Naive thymus-derived CD4-positive, alpha-beta T cell (primary cell): Measurements from ENCODE around the gene OR6J1. TPM values are rescaled to one million over a fixed set of nuclear protein-coding genes. Genes with fewer than 3 reads are reported as not detected.
A peak's percentile ranks its signal among the peaks of the same experiment; 100 is the strongest.

Source experiments
- ATAC-seq: fragments of 150-1000 bp; cut with Tn5 transposase; 2 replicates; pipeline ENCODE4 v1.10.0; 2021; ENCODE audit warnings: mild to moderate bottlenecking, moderate library complexity
- CTCF ChIA-PET: fragments of 350-600 bp; sonication (Branson Sonifier 250); formaldehyde crosslinking; loops from one replicate; lab custom pipeline; 2021; ENCODE audit warnings: antibody characterized with exemption; lab: Charles Lee
- POLR2A ChIA-PET: fragments of 350-600 bp; sonication (Branson Sonifier 250); formaldehyde crosslinking; loops from one replicate; lab custom pipeline; 2021; ENCODE audit warnings: antibody characterized with exemption, inconsistent platforms; lab: Charles Lee
- DNase-seq, 9 donors: peaks; one replicate each; pipeline versions ENCODE4 v3.0.0 to v3.0.0-alpha.2; 2020 to 2022; ENCODE audit warnings: mixed read lengths in 1 of 9
- H3K27ac ChIP-seq: one replicate; pipeline ENCODE4 v1.7.0; 2013; ENCODE audit warnings: mild to moderate bottlenecking, low read depth, low read length, moderate library complexity
- H3K27me3 ChIP-seq, 2 donors: one replicate each; pipeline ENCODE4 v1.7.0; 2013; ENCODE audit warnings: low read length in 2 of 2, mild to moderate bottlenecking in 2 of 2, moderate library complexity in 2 of 2; ENCODE audit not compliant: control insufficient read depth in 2 of 2, insufficient read depth in 2 of 2
- H3K36me3 ChIP-seq, 3 experiments: 1 replicate in 2 of 3; 2 replicates in 1 of 3; pipeline ENCODE4 v1.7.0; 2013; ENCODE audit warnings: low read length in 3 of 3, mild to moderate bottlenecking in 3 of 3, moderate library complexity in 1 of 3; ENCODE audit not compliant: insufficient read depth in 3 of 3, control insufficient read depth in 2 of 3
- H3K4me1 ChIP-seq, 2 donors: one replicate each; pipeline ENCODE4 v1.7.0; 2013; ENCODE audit warnings: low read length in 2 of 2, mild to moderate bottlenecking in 2 of 2, moderate library complexity in 1 of 2; ENCODE audit not compliant: control insufficient read depth in 2 of 2, insufficient read depth in 2 of 2
- H3K4me3 ChIP-seq: 2 replicates; pipeline ENCODE4 v1.7.0; 2013; ENCODE audit warnings: mild to moderate bottlenecking, low read length
- H3K9me3 ChIP-seq, 3 experiments: 1 replicate in 2 of 3; 2 replicates in 1 of 3; pipeline ENCODE4 v1.7.0; 2013; ENCODE audit warnings: low read length in 3 of 3; ENCODE audit not compliant: control insufficient read depth in 2 of 3
- H3K27ac Mint-ChIP-seq, 9 donors: one replicate each; pipeline ENCODE4 v1.8.0; 2020 to 2022; ENCODE audit warnings: mixed read lengths in 9 of 9, mild to moderate bottlenecking in 8 of 9, moderate library complexity in 5 of 9, inconsistent platforms in 2 of 9
- H3K27me3 Mint-ChIP-seq, 5 donors: one replicate each; pipeline ENCODE4 v1.8.0; 2021 to 2022; ENCODE audit warnings: mixed read lengths in 5 of 5, mild to moderate bottlenecking in 1 of 5
- H3K36me3 Mint-ChIP-seq, 5 donors: one replicate each; pipeline ENCODE4 v1.8.0; 2020 to 2022; ENCODE audit warnings: mixed read lengths in 5 of 5, mild to moderate bottlenecking in 3 of 5, inconsistent platforms in 1 of 5
- H3K4me1 Mint-ChIP-seq, 7 donors: one replicate each; pipeline ENCODE4 v1.8.0; 2020 to 2022; ENCODE audit warnings: mixed read lengths in 7 of 7, mild to moderate bottlenecking in 3 of 7, inconsistent platforms in 1 of 7
- H3K4me3 Mint-ChIP-seq, 10 donors: one replicate each; pipeline ENCODE4 v1.8.0; 2020 to 2022; ENCODE audit warnings: mild to moderate bottlenecking in 10 of 10, mixed read lengths in 10 of 10, moderate library complexity in 6 of 10, inconsistent platforms in 2 of 10
- H3K9me3 Mint-ChIP-seq, 11 donors: one replicate each; pipeline ENCODE4 v1.8.0; 2020 to 2022; ENCODE audit warnings: mixed read lengths in 11 of 11, mild to moderate bottlenecking in 4 of 11, inconsistent platforms in 1 of 11, moderate library complexity in 1 of 11
- intact Hi-C, 2 donors: fragments of 100-400 bp; cut with micrococcal nuclease; formaldehyde crosslinking; loops; one replicate each; pipeline ENCODE4 v1.15.1; 2023
- polyA plus RNA-seq, 2 donors: library from polyadenylated mRNA; unstranded; fragments of 300-500 nt; fragmentation: Illumina TruSeq; gene quantifications; one replicate each; pipeline ENCODE4 v1.2.3, GENCODE V29; 2021
- total RNA-seq, 6 experiments: library from RNA in 5 of 6; stranded (reverse) in 5 of 6; gene quantifications; 1 replicate in 5 of 6; 2 replicates in 1 of 6; pipeline ENCODE4 v1.2.3 and lab custom pipeline; 2021 to 2026

Gene OR6J1
- total and polyA plus RNA-seq, 7 experiments from 2014 or later = not detected

DNA sequence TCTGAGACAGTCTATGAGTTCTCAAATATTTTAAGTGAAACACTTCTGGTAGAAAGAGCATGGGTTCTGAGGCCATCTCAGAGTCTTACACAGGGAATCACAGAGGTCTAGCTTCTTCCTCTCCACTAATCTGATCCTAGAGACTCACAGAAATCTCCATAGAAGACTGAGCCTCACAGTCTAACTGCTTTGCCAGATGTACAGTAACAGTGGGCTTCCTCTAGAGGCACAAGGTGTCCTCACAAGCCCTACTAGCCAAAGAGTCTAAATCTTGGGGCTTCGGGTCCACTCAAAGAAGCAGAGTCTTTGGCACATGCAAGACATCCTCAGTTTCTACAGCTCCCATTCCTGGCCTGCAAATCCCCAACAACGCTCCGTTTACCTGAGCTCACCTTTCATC is 14.1 kb downstream of the OR6J1 start:
- ATAC-seq (no peak), DNase-seq (no peak)
- H3K27ac ChIP-seq = no peak overlapping the region
- intact Hi-C loops = no loop called here
- Mint-ChIP-seq H3K4me1 (no peaks in the 10 kb centered on the region), H3K4me3 (no peak overlapping the region), H3K36me3 (peaks cover 0 to 7% (median 0%) of the 10 kb centered on the region in 5 donors), H3K27ac (no peak overlapping the region), H3K9me3 (peaks cover 3 to 22% (median 8%) of the 10 kb centered on the region in 11 donors), H3K27me3 (peaks cover 0 to 29% (median 12%) of the 10 kb centered on the region in 5 donors)
- H3K27me3 ChIP-seq = no peaks in the 10 kb centered on the region
- H3K4me1 ChIP-seq = no peaks in the 10 kb centered on the region
- no peak overlapping the region for H3K4me3 ChIP-seq
- no peaks in the 10 kb centered on the region for H3K9me3 ChIP-seq
- POLR2A ChIA-PET = no interaction called here
- CTCF ChIA-PET = no interaction called here
- no peaks in the 10 kb centered on the region for H3K36me3 ChIP-seq

DNA sequence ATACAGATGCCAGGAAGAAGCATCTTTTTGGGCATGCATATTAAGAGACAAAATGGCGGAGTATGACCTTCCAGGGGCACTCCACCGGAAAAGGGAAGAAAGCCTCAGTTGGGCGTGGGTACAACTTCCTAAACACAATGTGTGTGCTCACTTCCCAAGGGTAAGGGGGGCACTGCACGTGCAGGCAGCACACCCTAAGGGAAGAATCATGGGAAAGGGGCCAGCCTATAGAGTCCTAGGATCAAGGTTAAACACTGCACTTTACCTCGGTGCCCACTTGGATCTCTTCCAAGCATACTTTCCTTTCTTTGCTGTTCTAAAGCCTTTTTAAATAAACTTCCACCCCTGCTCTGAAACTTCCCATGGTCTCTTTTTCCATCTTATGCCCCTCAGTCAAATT is 14.8 kb downstream of the OR6J1 start:
- no peak overlapping the region for H3K27ac Mint-ChIP-seq
- ATAC-seq (no peak), DNase-seq (no peak)
- intact Hi-C loops = no loop called here
- no peaks in the 10 kb centered on the region for H3K4me1 Mint-ChIP-seq
- no peaks in the 10 kb centered on the region for H3K4me1 ChIP-seq
- H3K9me3 ChIP-seq = no peaks in the 10 kb centered on the region
- H3K27me3 Mint-ChIP-seq = peaks cover 0 to 29% (median 12%) of the 10 kb centered on the region in 5 donors
- no peak overlapping the region for H3K4me3 Mint-ChIP-seq
- no peaks in the 10 kb centered on the region for H3K36me3 ChIP-seq
- no peaks in the 10 kb centered on the region for H3K27me3 ChIP-seq
- H3K9me3 Mint-ChIP-seq = peaks cover 3 to 22% (median 8%) of the 10 kb centered on the region in 11 donors
- no peak overlapping the region for H3K4me3 ChIP-seq
- ChIA-PET POLR2A (no interaction called here), CTCF (no interaction called here)
- no peak overlapping the region for H3K27ac ChIP-seq
- peaks cover 0 to 7% (median 0%) of the 10 kb centered on the region in 5 donors for H3K36me3 Mint-ChIP-seq

DNA sequence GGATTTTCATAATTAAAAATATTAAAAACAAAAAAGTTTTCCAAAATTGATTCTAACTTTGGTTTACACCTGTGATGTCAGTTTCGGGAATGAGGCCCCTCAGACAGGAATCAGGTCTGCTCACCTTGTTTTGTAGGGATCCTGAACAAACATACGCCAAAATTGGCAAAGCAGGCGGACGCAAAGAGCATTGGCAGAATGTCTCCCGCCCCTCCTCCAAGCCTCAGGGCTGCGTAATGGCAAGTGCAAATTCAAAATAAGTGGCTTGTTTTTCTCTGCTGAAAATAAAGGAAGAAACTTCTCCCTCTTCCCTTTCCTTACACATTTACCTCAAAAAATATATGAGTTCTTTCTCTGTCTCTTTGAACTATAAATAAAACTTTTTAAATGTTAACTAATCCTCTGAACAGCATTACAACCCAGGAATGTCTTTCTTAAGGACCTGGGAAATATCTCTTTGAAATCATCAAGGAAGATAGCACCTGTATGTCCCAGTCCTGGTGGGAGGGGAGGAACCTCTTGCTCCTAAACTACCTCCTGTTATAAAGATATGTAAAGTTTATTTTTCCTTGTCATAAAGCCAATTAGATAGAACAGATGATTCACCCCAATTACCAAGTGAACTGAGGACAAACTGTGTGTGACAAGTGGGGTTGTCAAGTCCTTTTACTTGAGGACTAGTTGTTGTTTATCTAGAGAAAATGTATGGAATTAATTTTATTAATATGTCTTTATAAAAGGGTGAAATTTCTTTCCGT is 16.5 kb downstream of the OR6J1 start:
- POLR2A ChIA-PET = no interaction called here
- H3K4me3 Mint-ChIP-seq = no peak overlapping the region
- DNase-seq (no peak), ATAC-seq (no peak)
- H3K4me3 ChIP-seq = no peak overlapping the region
- no peak overlapping the region for H3K27ac Mint-ChIP-seq
- H3K4me1 ChIP-seq = no peaks in the 10 kb centered on the region
- H3K4me1 Mint-ChIP-seq = peaks cover 0 to 7% (median 3%) of the 10 kb centered on the region in 7 donors
- CTCF ChIA-PET = interaction anchor here (0.7 kb wide), 1 partner anchor 19 kb away, joined by 3 read pairs; no protein-coding TSS in a partner anchor
- no peak overlapping the region for H3K27ac ChIP-seq
- H3K27me3 Mint-ChIP-seq = peaks cover 0 to 29% (median 4%) of the 10 kb centered on the region in 5 donors
- H3K27me3 ChIP-seq = no peaks in the 10 kb centered on the region
- H3K9me3 Mint-ChIP-seq = peaks cover 3 to 19% (median 8%) of the 10 kb centered on the region in 11 donors
- H3K9me3 ChIP-seq = no peaks in the 10 kb centered on the region
- peaks cover 0 to 7% (median 0%) of the 10 kb centered on the region in 5 donors for H3K36me3 Mint-ChIP-seq
- no peaks in the 10 kb centered on the region for H3K36me3 ChIP-seq
- intact Hi-C loops = no loop called here

DNA sequence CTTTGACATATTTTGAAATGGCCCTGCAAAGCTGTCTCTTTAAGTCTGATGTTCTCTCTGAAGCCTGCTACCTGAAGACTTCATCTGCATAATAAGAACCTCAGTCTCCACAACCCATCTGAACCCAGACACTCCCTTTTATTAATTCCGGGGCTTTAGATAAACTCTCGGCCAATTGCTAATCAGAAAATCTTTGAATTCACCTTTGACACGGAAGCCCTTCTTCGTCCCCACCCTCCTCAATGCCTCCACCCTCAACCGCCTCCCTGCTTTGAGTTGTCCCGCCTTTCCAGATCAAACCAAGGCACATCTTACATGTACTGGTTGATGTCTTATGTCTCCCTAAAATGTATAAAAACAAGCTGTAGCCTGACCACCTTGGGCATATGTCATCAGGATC is 17.6 kb downstream of the OR6J1 start:
- H3K4me3 ChIP-seq = no peak overlapping the region
- CTCF ChIA-PET = no interaction called here
- POLR2A ChIA-PET = no interaction called here
- H3K4me3 Mint-ChIP-seq = no peak overlapping the region
- peaks cover 0 to 7% (median 3%) of the 10 kb centered on the region in 7 donors for H3K4me1 Mint-ChIP-seq
- ATAC-seq = no peak
- H3K36me3 ChIP-seq = no peaks in the 10 kb centered on the region
- no peak for DNase-seq
- no peak overlapping the region for H3K27ac ChIP-seq
- H3K9me3 Mint-ChIP-seq = peaks cover under 1 to 15% (median 7%) of the 10 kb centered on the region in 11 donors
- peaks cover 0 to 7% (median 1%) of the 10 kb centered on the region in 5 donors for H3K36me3 Mint-ChIP-seq
- H3K4me1 ChIP-seq = no peaks in the 10 kb centered on the region
- H3K27me3 ChIP-seq = no peaks in the 10 kb centered on the region
- intact Hi-C loops = no loop called here
- peaks cover 0 to 23% (median 4%) of the 10 kb centered on the region in 5 donors for H3K27me3 Mint-ChIP-seq
- no peaks in the 10 kb centered on the region for H3K9me3 ChIP-seq
- no peak overlapping the region for H3K27ac Mint-ChIP-seq

- Histone ChIP-seq H3K9me3 (no peaks in the 10 kb centered on the region), H3K4me1 (no peaks in the 10 kb centered on the region), H3K27me3 (no peaks in the 10 kb centered on the region), H3K4me3 (no peak overlapping the region), H3K36me3 (no peaks in the 10 kb centered on the region), H3K27ac (no peak overlapping the region)
- intact Hi-C loops = no loop called here
- ATAC-seq = no peak
- peaks cover 0 to 3% (median 0%) of the 10 kb centered on the region in 11 donors for H3K9me3 Mint-ChIP-seq
- H3K4me1 Mint-ChIP-seq = peaks cover 0 to 7% (median 3%) of the 10 kb centered on the region in 7 donors
- CTCF ChIA-PET = interaction anchor here (1.2 kb wide), 1 partner anchor 30 kb away, joined by 3 read pairs; no protein-coding TSS in a partner anchor
- DNase-seq = no peak
- H3K27me3 Mint-ChIP-seq = peaks cover 0 to 18% (median 3%) of the 10 kb centered on the region in 5 donors
- H3K27ac Mint-ChIP-seq = peak overlapping the region in 1 of 9 donors; percentile 70
- POLR2A ChIA-PET = no interaction called here
- no peak overlapping the region for H3K4me3 Mint-ChIP-seq
- H3K36me3 Mint-ChIP-seq = peaks cover 0 to 5% (median 0%) of the 10 kb centered on the region in 5 donors
These were observed 21.1 kb downstream of the OR6J1 start for GRCh38 chr14:22623047-22623446.

- peak overlapping the region in 1 of 9 donors; percentile 24 for H3K27ac Mint-ChIP-seq
- no peak for ATAC-seq
- ChIA-PET CTCF (no interaction called here), POLR2A (no interaction called here)
- Histone ChIP-seq H3K27ac (no peak overlapping the region), H3K4me3 (no peak overlapping the region), H3K4me1 (no peaks in the 10 kb centered on the region), H3K9me3 (no peaks in the 10 kb centered on the region), H3K27me3 (no peaks in the 10 kb centered on the region), H3K36me3 (no peaks in the 10 kb centered on the region)
- H3K36me3 Mint-ChIP-seq = peaks cover 0 to 5% (median 0%) of the 10 kb centered on the region in 5 donors
- H3K9me3 Mint-ChIP-seq = peaks cover 0 to 3% (median 0%) of the 10 kb centered on the region in 11 donors
- intact Hi-C loops = no loop called here
- no peak overlapping the region for H3K4me3 Mint-ChIP-seq
- no peak for DNase-seq
- peaks cover 0 to 21% (median 3%) of the 10 kb centered on the region in 5 donors for H3K27me3 Mint-ChIP-seq
- H3K4me1 Mint-ChIP-seq = peaks cover 0 to 7% (median 3%) of the 10 kb centered on the region in 7 donors
These were observed 21.9 kb downstream of the OR6J1 start for GRCh38 chr14:22622255-22622654.
